Lung (tissue), 12 donors: ENCODE results near the gene CLOCK. TPM values are rescaled to one million over a fixed set of nuclear protein-coding genes. Genes with fewer than 3 reads are reported as not detected.

ENCODE experiments used
- ATAC-seq: fragments of 200-7000 bp; cut with Tn5 transposase; one replicate; pipeline ENCODE4 v1.9.1; 2020; ENCODE audit warnings: moderate number of reproducible peaks; ENCODE audit not compliant: insufficient read depth, low FRiP score
- DNase-seq, 3 donors: peaks; one replicate each; pipeline ENCODE4 v3.0.0-alpha.2; 2013 to 2017
- H3K27ac ChIP-seq, 2 donors: one replicate each; pipeline ENCODE4 v1.5.1; 2013; ENCODE audit warnings: mild to moderate bottlenecking in 2 of 2, moderate library complexity in 2 of 2, control low read depth in 1 of 2, inconsistent platforms in 1 of 2, low read depth in 1 of 2, low read length in 1 of 2
- H3K27me3 ChIP-seq, 3 donors: one replicate each; pipeline ENCODE4 v1.5.1; 2013; ENCODE audit warnings: low read length in 2 of 3; ENCODE audit not compliant: control insufficient read depth in 3 of 3, insufficient read depth in 3 of 3
- H3K36me3 ChIP-seq, 4 donors: one replicate each; pipeline ENCODE4 v1.5.1; 2013; ENCODE audit warnings: low read length in 4 of 4, mild to moderate bottlenecking in 1 of 4, moderate library complexity in 1 of 4; ENCODE audit not compliant: control insufficient read depth in 4 of 4, insufficient read depth in 4 of 4
- H3K4me1 ChIP-seq, 5 donors: one replicate each; pipeline ENCODE4 v1.5.1; 2013; ENCODE audit warnings: low read length in 5 of 5, mild to moderate bottlenecking in 2 of 5, moderate library complexity in 1 of 5; ENCODE audit not compliant: control insufficient read depth in 5 of 5, insufficient read depth in 5 of 5
- H3K4me3 ChIP-seq: one replicate; pipeline ENCODE4 v1.5.1; 2013; ENCODE audit warnings: mild to moderate bottlenecking, control low read depth, moderate library complexity
- H3K9ac ChIP-seq, 2 donors: one replicate each; pipeline ENCODE4 v1.5.1; 2013; ENCODE audit warnings: low read length in 2 of 2, control low read depth in 1 of 2; ENCODE audit not compliant: insufficient read depth in 1 of 2
- H3K9me3 ChIP-seq, 4 donors: one replicate each; pipeline ENCODE4 v1.5.1; 2013; ENCODE audit warnings: low read length in 3 of 4, mild to moderate bottlenecking in 1 of 4, moderate library complexity in 1 of 4; ENCODE audit not compliant: control insufficient read depth in 4 of 4, insufficient read depth in 3 of 4
- CTCF ChIP-seq: IDR thresholded peaks from 2 replicates; pipeline ENCODE4 v1.5.1; 2012; ENCODE audit warnings: mild to moderate bottlenecking; ENCODE audit errors: control extremely low read depth, extremely low read depth
- WGBS, 2 donors: extraction: QIAGEN DNeasy Blood & Tissue Kit; methylation state at CpG; one replicate each; pipeline ENCODE4 v1.1.7; 2013; 5-methylcytosine and 5-hydroxymethylcytosine counted together
- polyA plus RNA-seq, 2 donors: library from polyadenylated mRNA; stranded (reverse); fragments of 200-250 nt; gene quantifications; one replicate each; pipeline ENCODE4 v1.2.1, GENCODE V29; 2013
- total RNA-seq, 2 donors: library from RNA; depleted of rRNA in 1 of 2; stranded (reverse); fragments of >200 nt in 1 of 2; gene quantifications; one replicate each; pipeline ENCODE4 v1.2.1, GENCODE V29; 2014 to 2021
- donor health status: control.
- donor health status: control.
- donor health status: Bipolar disorder and iron deficiency.
- donor health status: healthy.
- donor health status: DM: yes; HTN: yes; CAD: no.

CLOCK gene
- total and polyA plus RNA-seq, 4 donors = 6.2 to 29.7 (median 14.7) TPM

DNA sequence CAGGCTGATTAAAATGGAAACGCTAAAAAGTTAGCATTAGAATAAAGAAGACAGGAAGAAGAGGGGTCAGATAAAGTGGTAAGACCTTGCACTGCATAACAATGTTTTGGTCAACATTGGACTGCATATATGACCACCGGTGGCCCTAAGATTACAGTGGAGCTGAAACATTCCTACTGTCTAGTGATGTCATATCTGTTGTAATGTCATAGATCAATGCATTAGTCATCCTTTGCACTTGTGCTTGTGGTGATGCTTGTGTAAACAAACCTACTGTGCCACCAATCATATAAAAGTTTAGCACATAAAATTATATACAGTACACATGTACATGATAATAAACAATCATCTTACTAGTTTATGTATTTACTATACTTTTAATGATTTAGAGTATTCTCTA, 78.0 kb downstream of the CLOCK start:
- H3K4me3 ChIP-seq = no peak overlapping the region
- H3K4me1 ChIP-seq = no peaks in the 10 kb centered on the region
- H3K27me3 ChIP-seq = no peaks in the 10 kb centered on the region
- ATAC-seq (no peak), DNase-seq (no peak)
- H3K9ac ChIP-seq = no peak overlapping the region
- H3K36me3 ChIP-seq = peaks cover 6 to 16% (median 13%) of the 10 kb centered on the region in 4 donors
- WGBS, 2 donors = 88 to 90% methylated on average over 2 of the region's 2 CpGs
- TF ChIP-seq CTCF = no peak
- H3K9me3 ChIP-seq = no peaks in the 10 kb centered on the region
- H3K27ac ChIP-seq = no peak overlapping the region

DNA sequence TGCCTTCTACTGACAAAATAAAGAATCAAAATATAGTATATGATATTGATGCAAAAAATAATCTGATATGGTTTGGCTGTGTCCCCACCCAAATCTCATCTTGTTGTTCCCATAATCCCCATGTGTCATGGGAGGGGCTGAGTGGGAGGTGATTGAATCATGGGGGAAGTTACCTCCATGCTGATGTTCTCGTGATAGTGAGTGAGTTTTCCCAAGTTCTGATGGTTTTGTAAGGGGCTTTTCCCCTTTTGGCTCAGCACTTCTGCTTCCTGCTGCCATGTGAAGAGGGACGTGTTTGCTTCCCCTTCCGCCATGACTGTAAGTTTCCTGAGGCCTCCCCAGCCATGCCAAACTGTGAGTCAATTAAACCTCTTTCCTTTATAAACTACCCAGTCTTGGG, 80.7 kb downstream of the CLOCK start:
- TF ChIP-seq CTCF = no peak
- no peak for DNase-seq

DNA sequence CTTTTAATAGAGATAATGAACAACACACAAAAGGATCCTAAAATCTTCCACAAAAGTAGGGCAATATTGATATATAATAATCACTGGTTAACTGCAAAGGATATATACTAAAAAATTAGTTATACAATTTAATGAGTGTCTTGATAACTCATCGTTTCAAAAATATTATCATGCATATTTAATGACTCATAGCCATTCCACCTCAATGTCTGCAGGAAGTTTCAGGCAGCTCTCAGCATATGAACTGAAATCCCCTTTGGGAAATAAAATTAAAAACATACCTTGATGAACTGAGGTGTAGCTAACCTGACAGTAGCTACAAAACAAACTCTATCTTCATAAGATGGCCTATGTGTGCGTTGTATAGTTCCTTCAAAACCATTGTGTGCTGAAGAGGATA, 88.1 kb downstream of the CLOCK start:
- H3K4me1 ChIP-seq = no peaks in the 10 kb centered on the region
- H3K36me3 ChIP-seq = peaks cover 0 to 25% (median 5%) of the 10 kb centered on the region in 4 donors
- DNase-seq (no peak), ATAC-seq (no peak)
- no peak overlapping the region for H3K9ac ChIP-seq
- no peak for TF ChIP-seq CTCF
- H3K4me3 ChIP-seq = no peak overlapping the region
- no peaks in the 10 kb centered on the region for H3K27me3 ChIP-seq
- WGBS, 2 donors = 87 to 93% methylated on average over 2 of the region's 2 CpGs
- no peaks in the 10 kb centered on the region for H3K9me3 ChIP-seq
- no peak overlapping the region for H3K27ac ChIP-seq

More for the DNA sequence above, 80.7 kb downstream of the CLOCK start:
- ATAC-seq = no peak
- Histone ChIP-seq H3K27ac (no peak overlapping the region), H3K9ac (no peak overlapping the region), H3K36me3 (peaks cover 4 to 18% (median 10%) of the 10 kb centered on the region in 4 donors), H3K27me3 (no peaks in the 10 kb centered on the region), H3K4me3 (no peak overlapping the region), H3K4me1 (no peaks in the 10 kb centered on the region), H3K9me3 (no peaks in the 10 kb centered on the region)
- 50 to 84% methylated on average over 3 of the region's 3 CpGs for WGBS, 2 donors

- Histone ChIP-seq H3K9me3 (no peaks in the 10 kb centered on the region), H3K9ac (no peak overlapping the region), H3K27ac (no peak overlapping the region), H3K36me3 (peaks cover 0 to 25% (median 5%) of the 10 kb centered on the region in 4 donors), H3K4me1 (no peaks in the 10 kb centered on the region), H3K4me3 (no peak overlapping the region), H3K27me3 (no peaks in the 10 kb centered on the region)
- 87 to 88% methylated on average over 5 of the region's 5 CpGs for WGBS, 2 donors
- no peak for ATAC-seq
- TF ChIP-seq CTCF = no peak
- no peak for DNase-seq
Measured at GRCh38 chr4:55458164-55458563, 88.5 kb downstream of the CLOCK start.
